ENCODE measurements around the gene TMEFF1. TPM values are rescaled to one million over a fixed set of nuclear protein-coding genes. Genes with fewer than 3 reads are reported as not detected.

TMEFF1 gene
- total RNA-seq, 4 donors from 2014 or later, result 0.10 to 1.1 (median 0.81) TPM; not detected in 1

DNA sequence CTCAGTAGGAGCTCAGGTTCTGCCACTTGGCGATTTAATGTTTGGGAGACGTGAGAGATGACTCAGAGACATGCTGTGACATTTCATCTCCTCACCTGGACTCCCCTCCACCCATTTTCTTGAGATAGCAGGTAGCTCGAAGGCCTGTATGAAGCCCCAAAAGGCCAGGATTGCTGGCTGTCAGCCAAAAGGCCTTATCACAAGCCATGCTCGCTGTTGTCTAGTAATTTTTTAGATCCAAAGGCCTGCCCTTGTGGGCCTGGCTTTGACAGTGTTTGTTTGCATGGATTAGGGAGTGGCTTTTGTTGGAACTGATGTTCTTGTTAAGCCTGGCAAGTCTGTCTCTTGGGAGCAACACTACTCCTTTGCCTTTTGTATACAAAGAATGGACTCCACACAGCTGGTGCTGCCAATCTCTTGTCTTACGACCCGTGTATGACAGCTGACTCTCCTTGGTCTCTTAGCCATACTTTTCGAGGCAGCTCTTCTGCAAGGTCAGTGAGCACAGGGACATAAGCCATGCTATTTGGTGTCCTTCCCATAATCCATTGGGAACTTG is 127.7 kb downstream of the TMEFF1 start:
- H3K27ac ChIP-seq, result no peak overlapping the region
- peaks cover 0 to 17% (median 0%) of the 10 kb centered on the region in 3 donors for H3K4me1 ChIP-seq
- no peaks in the 10 kb centered on the region for H3K27me3 ChIP-seq
- WGBS, 2 donors (ENCODE audit: low coverage in 1 of 2), result 85 to 92% methylated on average over 4 to 6 of the region's 7 CpGs
- H3K36me3 ChIP-seq, result no peaks in the 10 kb centered on the region
- no peaks in the 10 kb centered on the region for H3K9me3 ChIP-seq
- TF ChIP-seq POLR2A (IDR thresholded peaks at IDR 0.05) (no peak), EP300 (IDR thresholded peaks at IDR 0.05) (no peak)
- TF ChIP-seq, protein P1, sequence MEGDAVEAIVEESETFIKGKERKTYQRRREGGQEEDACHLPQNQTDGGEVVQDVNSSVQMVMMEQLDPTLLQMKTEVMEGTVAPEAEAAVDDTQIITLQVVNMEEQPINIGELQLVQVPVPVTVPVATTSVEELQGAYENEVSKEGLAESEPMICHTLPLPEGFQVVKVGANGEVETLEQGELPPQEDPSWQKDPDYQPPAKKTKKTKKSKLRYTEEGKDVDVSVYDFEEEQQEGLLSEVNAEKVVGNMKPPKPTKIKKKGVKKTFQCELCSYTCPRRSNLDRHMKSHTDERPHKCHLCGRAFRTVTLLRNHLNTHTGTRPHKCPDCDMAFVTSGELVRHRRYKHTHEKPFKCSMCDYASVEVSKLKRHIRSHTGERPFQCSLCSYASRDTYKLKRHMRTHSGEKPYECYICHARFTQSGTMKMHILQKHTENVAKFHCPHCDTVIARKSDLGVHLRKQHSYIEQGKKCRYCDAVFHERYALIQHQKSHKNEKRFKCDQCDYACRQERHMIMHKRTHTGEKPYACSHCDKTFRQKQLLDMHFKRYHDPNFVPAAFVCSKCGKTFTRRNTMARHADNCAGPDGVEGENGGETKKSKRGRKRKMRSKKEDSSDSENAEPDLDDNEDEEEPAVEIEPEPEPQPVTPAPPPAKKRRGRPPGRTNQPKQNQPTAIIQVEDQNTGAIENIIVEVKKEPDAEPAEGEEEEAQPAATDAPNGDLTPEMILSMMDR (IDR thresholded peaks at IDR 0.05), result no peak
- no peak overlapping the region for H3K4me3 ChIP-seq
- no peak for ATAC-seq

DNA sequence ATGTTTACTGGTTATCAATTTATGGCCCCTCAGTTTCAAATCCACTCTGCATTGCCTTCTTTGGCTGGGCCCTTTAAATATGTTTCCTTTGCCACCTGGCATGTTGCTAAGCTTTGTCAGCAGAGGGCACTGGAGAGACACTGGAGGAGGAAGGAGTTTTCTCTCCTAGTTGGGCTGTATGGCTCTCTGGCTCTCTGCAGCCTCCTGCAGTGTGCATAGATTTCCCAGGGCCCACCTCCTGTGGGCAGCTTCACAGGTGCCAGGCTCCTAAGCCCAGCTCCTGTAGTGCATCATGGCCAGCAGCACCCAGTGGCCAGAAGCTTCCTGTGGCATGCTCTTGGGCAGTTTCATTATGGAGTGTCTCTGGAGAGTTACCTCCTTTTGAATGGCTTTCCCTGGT is 128.3 kb downstream of the TMEFF1 start:
- Histone ChIP-seq H3K9me3 (no peaks in the 10 kb centered on the region), H3K4me1 (peaks cover 0 to 17% (median 0%) of the 10 kb centered on the region in 3 donors), H3K36me3 (no peaks in the 10 kb centered on the region), H3K27ac (no peak overlapping the region), H3K4me3 (no peak overlapping the region), H3K27me3 (no peaks in the 10 kb centered on the region)
- TF ChIP-seq, protein P1 (IDR thresholded peaks at IDR 0.05), result peak in 1 of 4 experiments; percentile 38
- TF ChIP-seq POLR2AphosphoS5 (IDR thresholded peaks at IDR 0.05), result no peak
- no peak for TF ChIP-seq POLR2A (IDR thresholded peaks at IDR 0.05)
- no peak for TF ChIP-seq EP300 (IDR thresholded peaks at IDR 0.05)
- no peak for ATAC-seq

DNA sequence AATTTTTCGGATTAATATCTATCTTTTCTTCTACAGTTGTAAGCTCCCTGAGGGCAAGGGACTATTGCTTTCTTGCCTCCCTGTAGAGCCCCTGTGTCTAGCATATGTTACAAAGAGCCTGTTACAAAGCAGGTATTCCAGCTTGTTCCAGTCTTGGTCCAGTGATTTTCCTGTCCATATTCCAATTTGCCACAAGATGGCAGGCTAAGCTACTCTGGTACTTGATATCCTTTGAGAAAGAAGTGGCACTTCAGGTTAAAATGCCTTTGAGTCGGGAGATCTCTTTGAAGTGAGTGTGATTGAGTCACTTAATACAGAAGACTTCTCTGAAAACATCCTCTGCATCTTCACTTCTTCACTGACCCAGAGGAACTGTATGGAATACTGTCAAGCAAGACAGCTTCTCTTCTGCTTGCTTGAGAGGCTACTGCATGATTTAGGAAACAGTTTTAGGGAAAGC is 129.4 kb downstream of the TMEFF1 start:
- no peaks in the 10 kb centered on the region for H3K27me3 ChIP-seq
- no peak overlapping the region for H3K27ac ChIP-seq
- H3K4me3 ChIP-seq, result no peak overlapping the region
- H3K4me1 ChIP-seq, result peaks cover 0 to 17% (median 0%) of the 10 kb centered on the region in 3 donors
- no peaks in the 10 kb centered on the region for H3K36me3 ChIP-seq
- TF ChIP-seq, protein P1 (IDR thresholded peaks at IDR 0.05), result peak; percentile 25 to 62 (median 32)
- TF ChIP-seq POLR2AphosphoS5 (IDR thresholded peaks at IDR 0.05), result no peak
- ATAC-seq, result no peak
- H3K9me3 ChIP-seq, result no peaks in the 10 kb centered on the region
- 31 to 36% methylated on average over 2 of the region's 2 CpGs for WGBS, 2 donors (ENCODE audit: low coverage in 1 of 2)

DNA sequence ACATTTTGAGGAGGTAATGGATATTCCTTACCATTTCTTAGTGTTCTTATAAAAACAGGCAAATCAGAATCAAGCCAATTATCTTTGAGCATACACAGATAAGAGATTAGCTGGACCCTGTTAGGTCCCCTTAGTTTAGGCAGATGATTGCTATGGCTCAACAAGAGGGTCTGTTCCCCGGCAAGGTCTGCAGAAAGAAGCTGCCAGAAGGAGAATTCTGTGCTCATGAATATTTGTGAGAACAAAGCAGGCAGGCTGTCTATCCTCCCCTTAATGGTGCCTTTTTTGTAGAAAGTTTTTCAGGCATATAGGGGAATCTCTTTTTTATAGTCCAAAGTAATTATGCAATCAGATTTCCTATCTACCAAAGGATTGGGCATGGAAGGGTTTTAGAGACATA is 132.5 kb downstream of the TMEFF1 start:
- no peaks in the 10 kb centered on the region for H3K36me3 ChIP-seq
- no peak overlapping the region for H3K4me3 ChIP-seq
- no peak for TF ChIP-seq EP300 (IDR thresholded peaks at IDR 0.05)
- WGBS, 2 donors (ENCODE audit: low coverage in 1 of 2), result 33 to 40% methylated on average over 1 of the region's 1 CpG
- H3K27ac ChIP-seq, result no peak overlapping the region
- no peaks in the 10 kb centered on the region for H3K9me3 ChIP-seq
- ATAC-seq, result no peak
- H3K4me1 ChIP-seq, result no peaks in the 10 kb centered on the region
- H3K27me3 ChIP-seq, result no peaks in the 10 kb centered on the region

DNA sequence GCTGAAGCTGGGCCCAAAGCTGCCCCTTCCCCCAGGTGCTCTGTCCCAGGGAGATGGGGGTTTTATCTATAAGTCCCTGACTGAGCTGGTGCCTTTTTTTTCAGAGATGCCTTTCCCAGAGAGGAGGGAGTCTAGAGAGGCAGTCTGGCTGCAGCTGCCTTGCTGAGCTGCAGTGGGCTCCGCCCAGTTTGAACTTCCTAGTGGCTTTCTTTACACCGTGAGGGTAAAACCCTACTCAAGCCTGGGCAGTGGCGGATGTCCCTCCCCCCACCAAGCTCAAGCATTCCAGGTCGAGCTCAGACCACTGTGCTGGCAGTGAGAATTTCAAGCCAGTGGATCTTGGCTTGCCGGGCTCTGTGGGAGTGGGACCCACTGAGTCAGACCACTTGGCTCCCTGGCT is 146.2 kb downstream of the TMEFF1 start:
- Histone ChIP-seq H3K27me3 (peaks cover 8% of the 10 kb centered on the region), H3K27ac (no peak overlapping the region), H3K4me1 (no peaks in the 10 kb centered on the region), H3K9me3 (peaks cover 0 to 18% (median 0%) of the 10 kb centered on the region in 3 donors), H3K36me3 (no peaks in the 10 kb centered on the region), H3K4me3 (no peak overlapping the region)
- WGBS, 2 donors (ENCODE audit: low coverage in 1 of 2), result 20% methylated on average over 1 of the region's 5 CpGs; no CpG with 5 or more reads in 1 of the 2 donors
- no peak for ATAC-seq
- TF ChIP-seq EP300 (IDR thresholded peaks at IDR 0.05) (no peak), POLR2A (IDR thresholded peaks at IDR 0.05) (no peak), POLR2AphosphoS5 (IDR thresholded peaks at IDR 0.05) (no peak)
- TF ChIP-seq, protein P1 (IDR thresholded peaks at IDR 0.05), result no peak

All from gastroesophageal sphincter (tissue), 4 donors.